ENCODE measurements around the gene PRLR.

DNA sequence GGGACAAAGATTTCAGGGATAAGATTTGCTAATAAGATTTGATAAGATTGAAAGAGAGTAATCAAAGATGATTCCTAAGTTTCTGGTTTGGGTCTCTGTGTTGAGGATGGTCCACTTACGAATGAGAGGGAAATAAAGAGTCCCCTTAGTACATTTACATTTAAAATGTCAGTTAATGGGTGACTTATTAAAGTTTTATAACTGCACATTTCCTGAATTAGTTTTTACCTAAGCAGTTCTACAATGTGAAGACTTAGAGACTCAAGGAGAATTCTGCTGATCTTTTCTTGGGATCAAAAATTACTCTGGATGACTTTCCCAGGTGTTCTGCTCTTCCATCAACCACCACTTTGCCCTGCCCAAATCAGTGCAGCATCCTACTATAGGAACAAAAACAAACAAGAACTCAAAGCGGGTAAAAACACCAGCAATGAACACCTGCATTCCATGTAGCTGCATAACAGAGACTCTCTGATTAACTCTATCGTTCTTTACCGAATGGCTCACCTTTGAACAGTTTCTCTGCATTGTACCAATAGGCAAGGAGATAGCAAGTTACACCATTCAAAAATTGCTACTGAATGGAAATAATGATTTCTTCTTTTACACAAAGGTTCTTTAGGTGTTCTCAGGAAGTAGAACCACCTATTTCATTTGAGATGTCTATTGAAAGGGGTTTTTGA lies 65.3 kb downstream of the PRLR start:
- TF ChIP-seq, protein P1, sequence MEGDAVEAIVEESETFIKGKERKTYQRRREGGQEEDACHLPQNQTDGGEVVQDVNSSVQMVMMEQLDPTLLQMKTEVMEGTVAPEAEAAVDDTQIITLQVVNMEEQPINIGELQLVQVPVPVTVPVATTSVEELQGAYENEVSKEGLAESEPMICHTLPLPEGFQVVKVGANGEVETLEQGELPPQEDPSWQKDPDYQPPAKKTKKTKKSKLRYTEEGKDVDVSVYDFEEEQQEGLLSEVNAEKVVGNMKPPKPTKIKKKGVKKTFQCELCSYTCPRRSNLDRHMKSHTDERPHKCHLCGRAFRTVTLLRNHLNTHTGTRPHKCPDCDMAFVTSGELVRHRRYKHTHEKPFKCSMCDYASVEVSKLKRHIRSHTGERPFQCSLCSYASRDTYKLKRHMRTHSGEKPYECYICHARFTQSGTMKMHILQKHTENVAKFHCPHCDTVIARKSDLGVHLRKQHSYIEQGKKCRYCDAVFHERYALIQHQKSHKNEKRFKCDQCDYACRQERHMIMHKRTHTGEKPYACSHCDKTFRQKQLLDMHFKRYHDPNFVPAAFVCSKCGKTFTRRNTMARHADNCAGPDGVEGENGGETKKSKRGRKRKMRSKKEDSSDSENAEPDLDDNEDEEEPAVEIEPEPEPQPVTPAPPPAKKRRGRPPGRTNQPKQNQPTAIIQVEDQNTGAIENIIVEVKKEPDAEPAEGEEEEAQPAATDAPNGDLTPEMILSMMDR (IDR thresholded peaks at IDR 0.05; ENCODE audit: insufficient read depth, low read depth, low read length): no peak
- TF ChIP-seq EZH2 (IDR thresholded peaks at IDR 0.05; ENCODE audit: insufficient read depth, low read length): no peak

All from astrocyte (in vitro differentiated cells and primary cell).